Esophagus muscularis mucosa (tissue), 4 donors: ENCODE measurements around the gene ABCA2. TPM values are rescaled to one million over a fixed set of nuclear protein-coding genes. Genes with fewer than 3 reads are reported as not detected.
A peak's percentile ranks its signal among the peaks of the same experiment; 100 is the strongest.

Experiments used
- DNase-seq: peaks from one replicate; pipeline ENCODE4 v3.0.0-alpha.2; 2017; ENCODE audit errors: extremely low spot score
- H3K27ac ChIP-seq, 4 donors: fragments of 200-600 bp; sonication (generic); replicated peaks in 1 of 4; 1 replicate in 3 of 4; 2 replicates in 1 of 4; pipeline ENCODE4 v1.5.1; 2016 to 2019; ENCODE audit warnings: mild to moderate bottlenecking in 1 of 4
- H3K27me3 ChIP-seq, 4 donors: fragments of 200-600 bp; sonication (generic); one replicate each; pipeline versions ENCODE4 v1.5.1 to v1.6.0; 2016 to 2019
- H3K36me3 ChIP-seq, 4 donors: fragments of 200-600 bp; sonication (generic); one replicate each; pipeline ENCODE4 v1.5.1; 2016 to 2019
- H3K4me1 ChIP-seq, 4 donors: fragments of 200-600 bp; sonication (generic); one replicate each; pipeline ENCODE4 v1.5.1; 2016 to 2019
- H3K4me3 ChIP-seq, 4 donors: fragments of 200-600 bp; sonication (generic); 1 replicate in 2 of 4; 2 replicates in 2 of 4; pipeline ENCODE4 v1.5.1; 2016 to 2019; ENCODE audit warnings: mild to moderate bottlenecking in 4 of 4, moderate library complexity in 1 of 4
- H3K9me3 ChIP-seq, 4 donors: fragments of 200-600 bp; sonication (generic); 1 replicate in 3 of 4; 2 replicates in 1 of 4; pipeline ENCODE4 v1.5.1; 2016 to 2019
- EP300 ChIP-seq: sonication (generic); formaldehyde crosslinking; IDR thresholded peaks from one replicate; pipeline ENCODE4 v1.6.1; 2017; ENCODE audit warnings: antibody characterized with exemption
- POLR2A ChIP-seq: fragments of 450-650 bp; IDR thresholded peaks from one replicate; pipeline ENCODE4 v1.6.1; 2017; ENCODE audit warnings: antibody characterized with exemption, moderate library complexity, mild to moderate bottlenecking, low read depth
- POLR2AphosphoS5 ChIP-seq, 2 donors: sonication (generic); formaldehyde crosslinking; IDR thresholded peaks; one replicate each; pipeline ENCODE4 v1.6.1; 2017; ENCODE audit warnings: antibody characterized with exemption in 2 of 2
- WGBS: methylation state at CpG from one replicate; pipeline ENCODE4 v1.1.5; 2018; 5-methylcytosine and 5-hydroxymethylcytosine counted together
- intact Hi-C: fragments of 100-400 bp; cut with DNase I; formaldehyde crosslinking; loops from one replicate; pipeline ENCODE4 v1.15.1; 2023
- total RNA-seq, 4 donors: library from RNA; depleted of rRNA; stranded (reverse); fragments of >200 nt; gene quantifications; one replicate each; pipeline versions ENCODE4 v1.1.0 to v1.2.1, GENCODE V29; 2016
- TF ChIP-seq, protein P1 (sequence below), 3 experiments: fragments of 200-600 bp in 2 of 3; fragments of 450-650 bp in 1 of 3; sonication (generic) in 2 of 3; IDR thresholded peaks; one replicate each; pipeline ENCODE4 v1.5.1; 2017 to 2019; ENCODE audit warnings: antibody characterized with exemption in 3 of 3, mild to moderate bottlenecking in 2 of 3, moderate library complexity in 1 of 3

ABCA2 gene
- total RNA-seq, 4 donors from 2014 or later = 17.4 to 30.9 (median 21.6) TPM

DNA sequence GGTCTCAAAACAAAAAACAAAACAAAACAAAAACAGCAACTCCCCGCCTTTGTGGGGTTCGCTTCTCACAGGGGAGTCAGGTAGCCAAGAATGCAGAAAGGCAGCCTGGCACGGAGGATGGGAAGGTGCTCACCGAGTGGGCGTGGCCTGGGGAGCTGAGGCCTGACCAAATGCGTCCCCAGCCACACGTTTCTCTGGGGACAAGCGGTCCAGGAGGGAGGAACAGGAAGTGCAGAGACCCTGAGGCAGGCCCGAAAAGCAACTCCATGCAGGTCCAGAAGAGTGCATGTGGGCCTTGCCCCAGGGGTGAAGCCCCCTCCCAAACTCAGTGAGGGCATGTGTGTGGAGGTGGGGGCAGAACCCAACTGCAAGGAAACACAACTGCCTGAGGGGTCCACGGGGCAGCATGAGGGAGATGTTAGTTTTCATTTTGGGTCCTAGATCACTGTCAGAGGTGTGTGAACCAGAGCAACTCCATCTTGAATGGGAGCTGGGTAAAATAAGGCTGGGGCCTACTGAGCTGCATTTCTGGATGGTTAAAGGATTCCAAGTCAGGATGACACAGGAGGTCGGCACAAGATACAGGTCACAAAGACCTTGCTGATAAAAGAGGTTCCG, 46.7 kb upstream of the ABCA2 start:
- Histone ChIP-seq H3K27ac (no peak overlapping the region), H3K4me1 (peaks cover 20 to 51% (median 48%) of the 10 kb centered on the region in 4 donors), H3K9me3 (no peaks in the 10 kb centered on the region), H3K27me3 (peaks cover 0 to 21% (median under 1%) of the 10 kb centered on the region in 4 donors), H3K4me3 (no peak overlapping the region), H3K36me3 (peaks cover 0 to 13% (median 12%) of the 10 kb centered on the region in 4 donors)
- 87% methylated on average over 12 of the region's 12 CpGs for WGBS
- intact Hi-C loops = no loop called here
- TF ChIP-seq POLR2A (no peak), POLR2AphosphoS5 (IDR thresholded peaks at IDR 0.05) (no peak), EP300 (no peak)
- TF ChIP-seq, protein P1, sequence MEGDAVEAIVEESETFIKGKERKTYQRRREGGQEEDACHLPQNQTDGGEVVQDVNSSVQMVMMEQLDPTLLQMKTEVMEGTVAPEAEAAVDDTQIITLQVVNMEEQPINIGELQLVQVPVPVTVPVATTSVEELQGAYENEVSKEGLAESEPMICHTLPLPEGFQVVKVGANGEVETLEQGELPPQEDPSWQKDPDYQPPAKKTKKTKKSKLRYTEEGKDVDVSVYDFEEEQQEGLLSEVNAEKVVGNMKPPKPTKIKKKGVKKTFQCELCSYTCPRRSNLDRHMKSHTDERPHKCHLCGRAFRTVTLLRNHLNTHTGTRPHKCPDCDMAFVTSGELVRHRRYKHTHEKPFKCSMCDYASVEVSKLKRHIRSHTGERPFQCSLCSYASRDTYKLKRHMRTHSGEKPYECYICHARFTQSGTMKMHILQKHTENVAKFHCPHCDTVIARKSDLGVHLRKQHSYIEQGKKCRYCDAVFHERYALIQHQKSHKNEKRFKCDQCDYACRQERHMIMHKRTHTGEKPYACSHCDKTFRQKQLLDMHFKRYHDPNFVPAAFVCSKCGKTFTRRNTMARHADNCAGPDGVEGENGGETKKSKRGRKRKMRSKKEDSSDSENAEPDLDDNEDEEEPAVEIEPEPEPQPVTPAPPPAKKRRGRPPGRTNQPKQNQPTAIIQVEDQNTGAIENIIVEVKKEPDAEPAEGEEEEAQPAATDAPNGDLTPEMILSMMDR (IDR thresholded peaks at IDR 0.05) = no peak
- no peak for DNase-seq

DNA sequence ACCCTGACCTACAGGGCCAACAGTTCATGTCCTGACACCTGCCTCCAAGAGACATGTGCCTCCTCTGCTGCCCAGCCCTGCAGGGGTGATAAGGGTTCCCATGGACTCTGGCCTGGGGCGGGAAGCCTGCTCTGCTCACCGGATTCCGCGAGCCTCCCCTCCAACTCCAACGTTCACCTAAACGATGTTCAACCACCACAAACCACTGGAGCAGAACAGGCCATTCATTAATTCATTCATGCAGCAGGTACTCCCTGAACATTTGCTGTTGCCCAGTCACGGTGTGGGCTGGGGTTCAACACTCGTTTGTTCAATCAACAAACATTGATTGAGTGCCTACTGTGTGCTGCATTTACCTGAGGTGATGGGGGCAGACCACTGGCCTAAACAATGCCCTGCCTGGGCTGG, 46.0 kb upstream of the ABCA2 start:
- DNase-seq = no peak
- peaks cover 23 to 50% (median 47%) of the 10 kb centered on the region in 4 donors for H3K4me1 ChIP-seq
- H3K27ac ChIP-seq = no peak overlapping the region
- H3K36me3 ChIP-seq = peaks cover 0 to 5% (median 4%) of the 10 kb centered on the region in 4 donors
- H3K9me3 ChIP-seq = no peaks in the 10 kb centered on the region
- peaks cover 0 to 23% (median 8%) of the 10 kb centered on the region in 4 donors for H3K27me3 ChIP-seq
- TF ChIP-seq, protein P1 (IDR thresholded peaks at IDR 0.05) = no peak
- TF ChIP-seq POLR2AphosphoS5 (IDR thresholded peaks at IDR 0.05) = no peak
- TF ChIP-seq EP300 = no peak
- no peak for TF ChIP-seq POLR2A
- intact Hi-C loops = no loop called here
- H3K4me3 ChIP-seq = no peak overlapping the region
- WGBS = 90% methylated on average over 8 of the region's 8 CpGs

- no peak overlapping the region for H3K4me3 ChIP-seq
- peak overlapping the region in 1 of 4 donors; percentile 36 for H3K27ac ChIP-seq
- no peaks in the 10 kb centered on the region for H3K9me3 ChIP-seq
- no peak for DNase-seq
- WGBS = 80% methylated on average over 1 of the region's 2 CpGs
- H3K36me3 ChIP-seq = no peaks in the 10 kb centered on the region
- H3K4me1 ChIP-seq = peaks cover 12 to 25% (median 24%) of the 10 kb centered on the region in 4 donors
- TF ChIP-seq POLR2A (no peak), POLR2AphosphoS5 (IDR thresholded peaks at IDR 0.05) (no peak), EP300 (no peak)
- TF ChIP-seq, protein P1 (IDR thresholded peaks at IDR 0.05) = no peak
- H3K27me3 ChIP-seq = peaks cover 0 to 25% (median 15%) of the 10 kb centered on the region in 4 donors
- intact Hi-C loops = no loop called here
Observed at GRCh38 chr9:137071282-137071681, 43.2 kb upstream of the ABCA2 start.

- no peaks in the 10 kb centered on the region for H3K9me3 ChIP-seq
- no peaks in the 10 kb centered on the region for H3K36me3 ChIP-seq
- peak overlapping the region; percentile 48 to 66 (median 54) for H3K4me3 ChIP-seq
- H3K27ac ChIP-seq = peak overlapping the region; percentile 50 to 62 (median 55)
- peaks cover 12 to 25% (median 24%) of the 10 kb centered on the region in 4 donors for H3K4me1 ChIP-seq
- DNase-seq = no peak
- WGBS = 32% methylated on average over 6 of the region's 6 CpGs
- intact Hi-C loops = no loop called here
- H3K27me3 ChIP-seq = peaks cover 0 to 25% (median 15%) of the 10 kb centered on the region in 4 donors
- TF ChIP-seq, protein P1 (IDR thresholded peaks at IDR 0.05) = peak in 1 of 3 experiments; percentile 19
- TF ChIP-seq POLR2A (no peak), EP300 (no peak), POLR2AphosphoS5 (IDR thresholded peaks at IDR 0.05) (no peak)
Observed at GRCh38 chr9:137070906-137071275, 42.9 kb upstream of the ABCA2 start.
